SHP77 treated with DMSO at 0.1 percent for 48 hours (cell line): ENCODE measurements around the gene ABHD17A.

Experiments
- DNase-seq: peaks from one replicate; lab custom pipeline; 2025; lab: John Stamatoyannopoulos, UW

The ABHD17A gene

GRCh38 chr19:1839658-1840540 lies 45.4 kb downstream of the ABHD17A start:
- no peak for DNase-seq

GRCh38 chr19:1837625-1838105 lies 47.6 kb downstream of the ABHD17A start:
- no peak for DNase-seq

GRCh38 chr19:1837222-1837565 lies 48.1 kb downstream of the ABHD17A start:
- no peak for DNase-seq

GRCh38 chr19:1836458-1837221 lies 48.7 kb downstream of the ABHD17A start:
- DNase-seq, result no peak

- DNase-seq, result no peak
Measured at GRCh38 chr19:1833540-1833939, 51.8 kb downstream of the ABHD17A start.

GRCh38 chr19:1832046-1832663 lies 53.1 kb downstream of the ABHD17A start:
- no peak for DNase-seq

- DNase-seq, result no peak
Measured at GRCh38 chr19:1830978-1831377, 54.3 kb downstream of the ABHD17A start.

GRCh38 chr19:1830568-1830967 lies 54.7 kb downstream of the ABHD17A start:
- no peak for DNase-seq

GRCh38 chr19:1829958-1830357 lies 55.3 kb downstream of the ABHD17A start:
- no peak for DNase-seq

- DNase-seq, result no peak
Measured at GRCh38 chr19:1828279-1829238, 56.7 kb downstream of the ABHD17A start.

- no peak for DNase-seq
Measured at GRCh38 chr19:1827566-1828278, 57.6 kb downstream of the ABHD17A start.
